Astrocyte (in vitro differentiated cells and primary cell): ENCODE measurements around the gene OTX2. TPM values are rescaled to one million over a fixed set of nuclear protein-coding genes. Genes with fewer than 3 reads are reported as not detected.

Experiments
- DNase-seq: peaks from one replicate; pipeline ENCODE4 v3.0.0-alpha.2; 2010; ENCODE audit warnings: low read depth
- FAIRE-seq: peaks from 2 replicates; lab custom pipeline; 2011; peaks lifted over from hg19 to GRCh38; lab: Jason Lieb, UNC
- H2AFZ ChIP-seq: 2 replicates; pipeline ENCODE4 v1.6.0; 2012; ENCODE audit warnings: low read depth, low read length, inconsistent platforms
- H3K27ac ChIP-seq: 2 replicates; pipeline ENCODE4 v1.5.1; 2011; ENCODE audit warnings: low read depth, low read length, inconsistent platforms
- H3K27me3 ChIP-seq: 2 replicates; pipeline ENCODE4 v1.6.0; 2011; ENCODE audit warnings: low read length, inconsistent platforms; ENCODE audit not compliant: insufficient read depth
- H3K36me3 ChIP-seq: 2 replicates; pipeline ENCODE4 v1.5.1; 2011; ENCODE audit warnings: low read length, inconsistent platforms; ENCODE audit not compliant: insufficient read depth
- H3K4me1 ChIP-seq: 2 replicates; pipeline ENCODE4 v1.5.1; 2011; ENCODE audit warnings: low read length, inconsistent platforms; ENCODE audit not compliant: insufficient read depth
- H3K4me2 ChIP-seq: 2 replicates; pipeline ENCODE4 v1.6.0; 2012; ENCODE audit warnings: low read length, inconsistent platforms
- H3K4me3 ChIP-seq: 2 replicates; pipeline ENCODE4 v1.5.1; 2011; ENCODE audit warnings: low read depth, mild to moderate bottlenecking, low read length, inconsistent platforms; ENCODE audit not compliant: insufficient read depth
- H3K79me2 ChIP-seq: 2 replicates; pipeline ENCODE4 v1.6.0; 2012; ENCODE audit warnings: mild to moderate bottlenecking, low read length, inconsistent platforms; ENCODE audit not compliant: insufficient read depth
- H3K9ac ChIP-seq: 2 replicates; pipeline ENCODE4 v1.6.0; 2012; ENCODE audit warnings: mild to moderate bottlenecking, low read length, inconsistent platforms
- H3K9me3 ChIP-seq: 2 replicates; pipeline ENCODE4 v1.5.1; 2012; ENCODE audit warnings: low read depth, mild to moderate bottlenecking, low read length, inconsistent platforms; ENCODE audit not compliant: insufficient read depth
- H4K20me1 ChIP-seq: 2 replicates; pipeline ENCODE4 v1.6.0; 2012; ENCODE audit warnings: low read length, inconsistent platforms; ENCODE audit not compliant: insufficient read depth
- H3K27ac Mint-ChIP-seq: one replicate; pipeline ENCODE4 v1.8.0; 2021; ENCODE audit warnings: mild to moderate bottlenecking, mixed read lengths; ENCODE audit not compliant: unreplicated experiment
- H3K27me3 Mint-ChIP-seq: one replicate; pipeline ENCODE4 v1.8.0; 2021; ENCODE audit warnings: low read depth, mixed read lengths; ENCODE audit not compliant: unreplicated experiment
- H3K36me3 Mint-ChIP-seq: one replicate; pipeline ENCODE4 v1.8.0; 2021; ENCODE audit warnings: low read depth, mixed read lengths; ENCODE audit not compliant: unreplicated experiment
- H3K4me1 Mint-ChIP-seq: one replicate; pipeline ENCODE4 v1.8.0; 2021; ENCODE audit warnings: low read depth, mixed read lengths; ENCODE audit not compliant: unreplicated experiment
- H3K4me3 Mint-ChIP-seq: one replicate; pipeline ENCODE4 v1.8.0; 2021; ENCODE audit warnings: mild to moderate bottlenecking, moderate library complexity, mixed read lengths; ENCODE audit not compliant: unreplicated experiment
- H3K9me3 Mint-ChIP-seq: one replicate; pipeline ENCODE4 v1.8.0; 2021; ENCODE audit warnings: mild to moderate bottlenecking, mixed read lengths; ENCODE audit not compliant: unreplicated experiment
- EZH2 ChIP-seq: IDR thresholded peaks from 2 replicates; pipeline ENCODE4 v1.6.1; 2012; ENCODE audit warnings: mild to moderate bottlenecking, low read length, inconsistent platforms; ENCODE audit not compliant: insufficient read depth
- total RNA-seq: library from RNA; stranded (reverse); gene quantifications from 2 replicates; pipeline ENCODE4 v1.2.1, GENCODE V29; 2021
- TF ChIP-seq, protein P1 (sequence below): IDR thresholded peaks from 2 replicates; pipeline ENCODE4 v1.5.1; 2011; ENCODE audit warnings: low read depth, mild to moderate bottlenecking, inconsistent platforms, low read length, moderate library complexity; ENCODE audit not compliant: insufficient read depth

Gene OTX2
- total RNA-seq, 1 donor from 2014 or later = 8.2 TPM

DNA sequence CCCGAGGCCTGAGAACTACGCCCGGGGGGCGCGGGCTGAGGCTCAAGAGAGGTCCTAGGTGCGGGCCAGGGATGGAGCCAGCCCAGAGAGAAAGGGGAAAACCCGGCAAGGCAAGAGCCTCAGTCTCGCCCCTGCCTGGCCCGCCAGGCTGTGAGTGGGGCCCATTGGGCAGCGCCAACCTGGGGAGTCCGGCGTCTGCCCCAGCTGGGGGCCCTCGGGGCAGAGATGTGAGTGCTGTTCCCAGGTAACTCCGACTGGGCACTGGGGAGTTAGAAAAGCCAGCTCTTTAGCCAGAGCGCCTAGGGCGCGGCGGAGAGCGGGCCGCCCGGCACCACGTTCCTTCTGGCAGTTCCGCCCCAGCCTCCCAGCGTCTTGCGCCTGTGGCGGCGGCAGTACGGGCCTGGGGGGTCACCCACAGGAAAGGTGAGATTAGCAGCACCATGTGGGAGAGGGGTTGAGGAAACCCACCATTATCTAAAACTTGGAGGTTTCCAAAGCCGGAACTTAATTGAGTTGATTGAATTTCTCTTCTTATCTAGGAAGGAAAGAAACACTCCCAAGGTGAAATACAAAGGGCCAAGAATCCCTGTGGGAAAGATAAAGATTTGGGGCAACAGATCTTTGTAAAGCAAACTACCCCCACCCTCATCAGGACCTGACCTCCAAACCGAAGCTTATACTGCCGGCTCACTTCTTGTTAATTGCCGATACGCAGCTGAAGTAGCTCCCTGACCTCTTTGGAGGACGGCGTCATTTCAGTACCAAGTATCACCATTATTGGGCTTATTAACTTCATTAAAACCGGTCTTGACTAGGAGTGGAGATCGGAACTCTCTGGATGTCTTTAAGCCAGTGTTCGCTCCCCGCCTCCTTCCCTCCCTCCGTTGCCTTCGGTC, 11.6 kb downstream of the OTX2 start:
- Mint-ChIP-seq H3K4me3 (no peak overlapping the region), H3K4me1 (no peaks in the 10 kb centered on the region), H3K27ac (no peak overlapping the region), H3K27me3 (peaks cover 81% of the 10 kb centered on the region), H3K9me3 (peaks cover 11% of the 10 kb centered on the region), H3K36me3 (no peaks in the 10 kb centered on the region)
- Histone ChIP-seq H3K4me3 (no peak overlapping the region), H2AFZ (no peak overlapping the region), H4K20me1 (no peaks in the 10 kb centered on the region), H3K27ac (no peak overlapping the region), H3K36me3 (no peaks in the 10 kb centered on the region), H3K4me1 (no peaks in the 10 kb centered on the region), H3K9ac (no peak overlapping the region), H3K9me3 (peaks cover 2% of the 10 kb centered on the region), H3K4me2 (no peak overlapping the region), H3K79me2 (no peaks in the 10 kb centered on the region), H3K27me3 (peaks cover 85% of the 10 kb centered on the region)
- DNase-seq = no peak
- no peak for FAIRE-seq
- peak; percentile 28 for TF ChIP-seq EZH2
- TF ChIP-seq, protein P1, sequence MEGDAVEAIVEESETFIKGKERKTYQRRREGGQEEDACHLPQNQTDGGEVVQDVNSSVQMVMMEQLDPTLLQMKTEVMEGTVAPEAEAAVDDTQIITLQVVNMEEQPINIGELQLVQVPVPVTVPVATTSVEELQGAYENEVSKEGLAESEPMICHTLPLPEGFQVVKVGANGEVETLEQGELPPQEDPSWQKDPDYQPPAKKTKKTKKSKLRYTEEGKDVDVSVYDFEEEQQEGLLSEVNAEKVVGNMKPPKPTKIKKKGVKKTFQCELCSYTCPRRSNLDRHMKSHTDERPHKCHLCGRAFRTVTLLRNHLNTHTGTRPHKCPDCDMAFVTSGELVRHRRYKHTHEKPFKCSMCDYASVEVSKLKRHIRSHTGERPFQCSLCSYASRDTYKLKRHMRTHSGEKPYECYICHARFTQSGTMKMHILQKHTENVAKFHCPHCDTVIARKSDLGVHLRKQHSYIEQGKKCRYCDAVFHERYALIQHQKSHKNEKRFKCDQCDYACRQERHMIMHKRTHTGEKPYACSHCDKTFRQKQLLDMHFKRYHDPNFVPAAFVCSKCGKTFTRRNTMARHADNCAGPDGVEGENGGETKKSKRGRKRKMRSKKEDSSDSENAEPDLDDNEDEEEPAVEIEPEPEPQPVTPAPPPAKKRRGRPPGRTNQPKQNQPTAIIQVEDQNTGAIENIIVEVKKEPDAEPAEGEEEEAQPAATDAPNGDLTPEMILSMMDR = no peak

DNA sequence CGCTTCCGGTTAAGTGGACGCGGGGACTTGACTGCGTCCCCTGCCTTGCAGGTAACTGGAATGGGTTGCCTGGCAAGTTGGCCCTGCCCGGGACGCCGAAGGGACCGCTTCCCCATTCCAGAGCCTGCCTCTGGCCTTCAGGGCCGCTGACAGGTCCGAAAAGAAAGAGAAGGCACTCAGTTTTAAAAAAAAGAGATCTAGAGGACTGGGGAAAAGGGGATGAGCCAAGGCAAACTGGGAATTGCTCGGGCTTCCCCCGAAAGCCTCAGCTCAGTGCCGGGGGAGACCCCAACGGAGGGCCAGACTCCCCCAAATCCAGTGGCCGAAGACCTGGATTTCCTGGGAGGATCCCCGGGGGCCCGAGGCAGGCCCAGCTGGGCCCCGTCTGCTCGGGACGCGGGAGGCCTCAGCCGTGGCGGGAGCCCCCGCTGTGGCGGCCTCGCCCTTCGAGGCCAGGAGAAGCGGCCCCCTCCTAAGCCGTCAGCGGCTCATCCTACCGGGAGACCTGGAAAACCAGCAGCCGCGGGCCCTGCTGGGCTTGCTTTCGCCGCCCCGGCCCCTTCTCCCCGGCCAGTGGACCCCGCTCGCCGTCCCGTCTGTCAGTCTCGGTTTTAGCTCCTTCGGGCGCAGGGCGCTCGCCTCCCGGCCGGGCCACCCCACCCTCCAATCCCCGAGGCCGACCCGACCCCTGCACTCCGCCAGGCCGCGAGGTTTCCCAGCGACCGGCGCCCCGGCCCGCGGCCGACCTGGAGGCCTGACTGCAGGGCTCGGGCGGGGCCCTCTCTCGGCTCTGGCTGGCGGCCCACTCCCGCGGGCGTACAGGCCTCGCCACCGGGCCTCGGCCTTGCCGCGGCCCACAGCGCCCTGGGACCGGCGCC, 12.5 kb downstream of the OTX2 start:
- FAIRE-seq (no peak), DNase-seq (no peak)
- Histone ChIP-seq H4K20me1 (no peaks in the 10 kb centered on the region), H3K4me1 (no peaks in the 10 kb centered on the region), H3K27me3 (peaks cover 78% of the 10 kb centered on the region), H3K36me3 (no peaks in the 10 kb centered on the region), H3K79me2 (no peaks in the 10 kb centered on the region), H3K27ac (no peak overlapping the region), H3K4me2 (no peak overlapping the region), H2AFZ (no peak overlapping the region), H3K4me3 (no peak overlapping the region), H3K9ac (no peak overlapping the region), H3K9me3 (peaks cover 2% of the 10 kb centered on the region)
- peaks cover 80% of the 10 kb centered on the region for H3K27me3 Mint-ChIP-seq
- H3K9me3 Mint-ChIP-seq = peaks cover 14% of the 10 kb centered on the region
- no peak overlapping the region for H3K27ac Mint-ChIP-seq
- no peak overlapping the region for H3K4me3 Mint-ChIP-seq
- no peaks in the 10 kb centered on the region for H3K36me3 Mint-ChIP-seq
- no peaks in the 10 kb centered on the region for H3K4me1 Mint-ChIP-seq
- TF ChIP-seq EZH2 = no peak
- TF ChIP-seq, protein P1 = no peak
